ENCODE data around the gene RAG2.

Gene RAG2

DNA sequence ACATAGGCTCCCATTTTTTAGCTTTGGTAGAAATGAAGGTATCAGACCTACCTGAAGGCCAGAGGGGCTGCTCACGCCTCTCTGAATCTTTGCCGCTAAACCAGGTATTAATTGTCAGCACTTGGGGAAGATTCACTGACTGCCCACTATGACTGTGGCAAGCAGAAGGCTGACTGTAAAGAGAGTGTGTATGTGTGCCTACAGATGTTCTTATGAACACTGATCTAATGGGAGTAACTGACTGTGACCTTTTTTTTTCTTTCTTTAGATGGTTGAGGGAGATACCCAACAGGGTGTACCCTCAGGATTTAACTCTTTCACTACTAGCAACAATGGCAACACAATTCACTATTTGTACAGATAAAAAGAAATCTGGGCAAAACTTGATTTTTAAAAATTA is at the start of gene RAG2:
RAG2 (minus strand) TSS at position 186 of the 400 bp plus-strand sequence. CDS start 4,068 bp downstream, outside the sequence.
- no peak within 1 kb of the TSS for H3K4me3 ChIP-seq (ENCODE audit: low read length)
- no peaks in the 10 kb centered on the region; the same call in 1 of the 2 replicates for H3K27me3 ChIP-seq (ENCODE audit: insufficient read depth, low read length)
- H3K36me3 ChIP-seq (ENCODE audit: insufficient read depth, low read depth, low read length), result no peaks in the 10 kb centered on the region
- H3K4me1 ChIP-seq (ENCODE audit: insufficient read depth, low read length), result no peaks in the 10 kb centered on the region
- no peaks in the 10 kb centered on the region for H3K9me3 ChIP-seq (ENCODE audit: insufficient read depth, low read depth, low read length)
- H3K9ac ChIP-seq (ENCODE audit: low read depth, low read length), result no peak within 1 kb of the TSS
- no peak within 1 kb of the TSS for H3K27ac ChIP-seq (ENCODE audit: low read length)

DNA sequence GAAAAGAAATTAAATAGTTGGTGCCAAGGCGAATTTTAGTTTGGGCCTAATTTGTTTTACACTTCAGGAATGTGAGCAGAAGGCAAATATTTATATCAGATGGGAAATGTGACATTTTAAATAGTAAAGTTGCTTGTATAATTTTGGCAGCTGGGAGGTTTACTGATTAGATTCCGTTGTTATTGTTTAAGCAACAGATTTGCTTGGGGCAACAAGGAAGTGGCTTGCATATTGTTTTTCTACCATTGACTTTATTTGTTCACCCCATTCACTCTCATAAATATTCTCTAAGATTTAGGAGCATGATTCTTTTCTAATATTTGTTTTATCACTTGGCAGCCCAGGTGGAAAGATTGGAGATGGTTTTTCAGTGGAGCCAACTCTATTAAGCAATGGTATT is 40.5 kb upstream of the RAG2 start:
- Histone ChIP-seq H3K4me3 (ENCODE audit: low read length) (no peak overlapping the region), H3K36me3 (ENCODE audit: insufficient read depth, low read depth, low read length) (no peaks in the 10 kb centered on the region), H3K27me3 (ENCODE audit: insufficient read depth, low read length) (no peaks in the 10 kb centered on the region), H3K9ac (ENCODE audit: low read depth, low read length) (no peak overlapping the region), H3K9me3 (ENCODE audit: insufficient read depth, low read depth, low read length) (no peaks in the 10 kb centered on the region; the same call in 1 of the 2 replicates), H3K27ac (ENCODE audit: low read length) (no peak overlapping the region), H3K4me1 (ENCODE audit: insufficient read depth, low read length) (no peaks in the 10 kb centered on the region)

DNA sequence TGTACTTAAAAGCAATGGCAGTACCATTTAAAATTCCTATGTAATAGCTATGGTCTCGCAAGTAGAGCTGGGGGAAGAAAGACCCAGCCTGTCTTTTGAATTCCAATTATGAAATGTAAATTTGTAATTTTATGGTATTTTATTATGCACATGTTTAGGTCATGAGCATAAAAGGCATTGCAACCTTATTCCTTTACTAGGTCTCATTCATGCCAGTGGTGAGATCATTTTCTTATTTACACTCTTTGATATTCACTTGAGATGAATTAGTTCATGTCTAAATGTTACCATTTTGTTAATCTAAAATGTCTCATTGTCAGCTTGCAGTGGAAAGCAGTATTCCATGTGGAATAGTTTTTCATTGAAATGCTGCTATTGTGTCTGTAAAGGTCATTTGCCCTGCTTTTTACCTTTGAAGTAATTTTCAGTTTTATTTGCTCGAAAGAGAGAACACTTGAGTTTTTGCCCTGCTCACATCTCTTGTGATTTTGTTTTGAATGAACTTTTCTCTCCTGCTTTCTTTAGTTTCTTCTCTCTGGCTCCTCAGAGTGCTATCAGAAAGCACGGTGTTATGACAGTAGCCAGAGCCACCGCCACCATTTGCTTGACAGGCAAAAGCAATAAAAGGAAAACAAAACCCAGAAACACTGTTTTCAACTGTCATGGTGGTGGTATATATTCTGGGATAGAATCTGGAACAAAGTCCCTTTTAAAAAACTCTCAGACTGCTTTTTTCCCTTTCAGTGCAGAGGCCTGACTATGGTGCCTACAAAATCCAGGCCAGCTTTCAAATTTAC is 37.2 kb upstream of the RAG2 start:
- Histone ChIP-seq H3K36me3 (ENCODE audit: insufficient read depth, low read depth, low read length) (no peaks in the 10 kb centered on the region), H3K9me3 (ENCODE audit: insufficient read depth, low read depth, low read length) (no peaks in the 10 kb centered on the region; the same call in 1 of the 2 replicates), H3K9ac (ENCODE audit: low read depth, low read length) (no peak overlapping the region), H3K27ac (ENCODE audit: low read length) (no peak overlapping the region), H3K4me3 (ENCODE audit: low read length) (no peak overlapping the region), H3K27me3 (ENCODE audit: insufficient read depth, low read length) (no peaks in the 10 kb centered on the region), H3K4me1 (ENCODE audit: insufficient read depth, low read length) (no peaks in the 10 kb centered on the region)

DNA sequence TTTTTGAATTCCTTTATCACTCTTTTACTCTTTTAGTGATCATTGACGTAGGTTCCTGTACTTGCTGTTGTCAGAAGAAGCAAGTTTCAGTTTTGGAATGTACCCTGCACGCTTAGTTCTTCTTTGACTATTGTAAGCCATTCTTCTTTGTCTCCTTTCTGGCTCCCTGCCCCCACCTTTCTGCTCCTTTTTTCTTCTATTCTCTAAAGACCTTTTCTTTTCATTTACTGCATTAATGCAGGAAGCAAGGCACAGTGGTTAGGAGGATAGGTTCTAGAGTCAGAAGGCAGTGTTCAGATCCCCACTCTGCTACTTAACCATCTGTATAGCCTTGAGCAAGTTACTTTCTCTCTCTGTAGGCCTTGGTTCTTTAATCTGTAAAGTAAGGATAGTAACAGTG is 33.7 kb upstream of the RAG2 start:
- no peaks in the 10 kb centered on the region for H3K27me3 ChIP-seq (ENCODE audit: insufficient read depth, low read length)
- H3K27ac ChIP-seq (ENCODE audit: low read length), result no peak overlapping the region
- no peak overlapping the region for H3K9ac ChIP-seq (ENCODE audit: low read depth, low read length)
- H3K9me3 ChIP-seq (ENCODE audit: insufficient read depth, low read depth, low read length), result no peaks in the 10 kb centered on the region
- H3K4me1 ChIP-seq (ENCODE audit: insufficient read depth, low read length), result no peaks in the 10 kb centered on the region
- no peak overlapping the region for H3K4me3 ChIP-seq (ENCODE audit: low read length)
- H3K36me3 ChIP-seq (ENCODE audit: insufficient read depth, low read depth, low read length), result no peaks in the 10 kb centered on the region

DNA sequence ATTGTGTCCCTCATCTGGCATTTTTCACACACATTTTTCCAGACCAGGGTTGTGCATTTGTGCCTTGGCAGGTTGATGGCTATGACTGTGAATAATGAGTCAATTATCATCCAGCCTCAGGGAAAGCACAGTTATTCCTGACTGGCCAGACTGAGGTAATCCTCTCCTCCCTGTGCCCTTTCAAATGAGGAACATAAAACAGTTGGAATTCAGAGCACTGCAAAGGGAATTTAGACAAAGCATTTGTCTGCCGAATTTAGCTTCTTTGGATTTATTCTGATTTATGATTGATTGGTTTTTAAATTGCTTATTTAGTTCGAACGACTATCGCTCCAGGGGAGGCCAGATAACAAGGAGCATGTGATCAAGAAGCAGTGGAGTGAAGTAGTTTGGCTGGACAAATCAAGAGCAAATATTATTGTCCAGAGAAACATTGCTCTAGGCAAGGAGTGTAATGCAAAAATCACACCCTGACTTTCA is 30.8 kb upstream of the RAG2 start:
- Histone ChIP-seq H3K4me1 (ENCODE audit: insufficient read depth, low read length) (no peaks in the 10 kb centered on the region), H3K27me3 (ENCODE audit: insufficient read depth, low read length) (no peaks in the 10 kb centered on the region), H3K9ac (ENCODE audit: low read depth, low read length) (no peak overlapping the region), H3K27ac (ENCODE audit: low read length) (no peak overlapping the region), H3K36me3 (ENCODE audit: insufficient read depth, low read depth, low read length) (no peaks in the 10 kb centered on the region), H3K9me3 (ENCODE audit: insufficient read depth, low read depth, low read length) (no peaks in the 10 kb centered on the region), H3K4me3 (ENCODE audit: low read length) (no peak overlapping the region)

DNA sequence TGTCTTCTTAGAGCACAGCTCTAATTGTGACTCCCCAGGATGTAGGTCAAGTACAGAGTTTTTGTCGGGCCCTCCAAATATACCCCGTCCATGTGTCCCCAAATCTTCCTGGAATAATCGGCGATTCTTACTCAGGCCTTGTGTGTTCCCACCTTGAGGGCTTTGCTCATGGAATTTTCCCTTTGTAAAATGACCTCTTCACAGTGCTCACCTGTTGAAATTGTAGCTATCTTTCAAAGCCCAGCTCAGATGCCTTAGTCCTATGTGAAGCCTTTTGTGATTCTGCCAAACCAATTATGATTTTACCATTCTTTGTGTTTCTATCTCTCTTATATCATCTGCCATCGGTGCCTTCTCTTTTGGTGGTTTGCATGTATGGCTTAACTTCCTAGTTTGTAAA is 30.1 kb upstream of the RAG2 start:
- Histone ChIP-seq H3K27me3 (ENCODE audit: insufficient read depth, low read length) (no peaks in the 10 kb centered on the region), H3K4me1 (ENCODE audit: insufficient read depth, low read length) (no peaks in the 10 kb centered on the region), H3K36me3 (ENCODE audit: insufficient read depth, low read depth, low read length) (no peaks in the 10 kb centered on the region), H3K9ac (ENCODE audit: low read depth, low read length) (no peak overlapping the region), H3K27ac (ENCODE audit: low read length) (no peak overlapping the region), H3K4me3 (ENCODE audit: low read length) (no peak overlapping the region), H3K9me3 (ENCODE audit: insufficient read depth, low read depth, low read length) (no peaks in the 10 kb centered on the region)

DNA sequence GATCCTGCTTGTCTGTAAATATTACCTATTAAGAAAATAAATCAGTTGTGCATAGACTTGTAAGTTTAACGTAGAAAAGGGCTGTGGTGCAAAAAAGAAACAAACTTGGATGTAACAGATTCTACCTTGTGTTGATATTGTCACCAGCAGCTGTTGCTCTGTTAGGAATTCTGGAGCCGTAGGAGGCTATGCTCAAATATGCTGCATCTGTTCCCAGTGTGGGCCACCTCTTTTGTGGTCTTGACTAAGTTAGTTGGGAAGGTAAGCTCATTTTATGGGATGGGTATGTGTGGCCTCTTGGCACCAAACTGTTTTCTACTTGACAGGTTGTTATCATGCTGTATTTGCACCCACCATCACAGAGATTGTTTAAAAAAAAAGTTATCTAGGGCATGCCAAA is 29.4 kb upstream of the RAG2 start:
- H3K9me3 ChIP-seq (ENCODE audit: insufficient read depth, low read depth, low read length), result no peaks in the 10 kb centered on the region
- no peak overlapping the region for H3K9ac ChIP-seq (ENCODE audit: low read depth, low read length)
- no peak overlapping the region for H3K4me3 ChIP-seq (ENCODE audit: low read length)
- H3K4me1 ChIP-seq (ENCODE audit: insufficient read depth, low read length), result no peaks in the 10 kb centered on the region
- no peaks in the 10 kb centered on the region for H3K27me3 ChIP-seq (ENCODE audit: insufficient read depth, low read length)
- no peaks in the 10 kb centered on the region for H3K36me3 ChIP-seq (ENCODE audit: insufficient read depth, low read depth, low read length)
- no peak overlapping the region for H3K27ac ChIP-seq (ENCODE audit: low read length)

DNA sequence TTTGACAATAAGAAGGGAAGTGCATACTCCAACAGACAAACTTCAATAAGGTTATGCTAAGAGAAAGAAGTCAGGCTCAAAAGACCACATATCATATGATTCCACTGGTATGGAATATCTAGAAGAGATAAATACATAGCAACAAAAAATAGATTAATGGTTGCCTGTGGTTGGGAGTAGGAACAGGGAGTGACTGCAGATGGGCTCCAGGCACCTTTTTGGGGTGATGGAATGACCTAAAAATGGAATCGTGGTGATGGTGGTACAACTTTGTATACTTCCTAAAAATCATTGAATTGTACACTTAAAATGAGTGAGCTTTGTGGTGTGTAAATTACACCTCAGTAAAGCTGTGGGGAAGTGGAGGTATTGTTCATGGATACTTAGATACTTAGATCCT is 29.0 kb upstream of the RAG2 start:
- no peaks in the 10 kb centered on the region for H3K4me1 ChIP-seq (ENCODE audit: insufficient read depth, low read length)
- H3K9me3 ChIP-seq (ENCODE audit: insufficient read depth, low read depth, low read length), result no peaks in the 10 kb centered on the region
- no peaks in the 10 kb centered on the region for H3K36me3 ChIP-seq (ENCODE audit: insufficient read depth, low read depth, low read length)
- H3K27me3 ChIP-seq (ENCODE audit: insufficient read depth, low read length), result no peaks in the 10 kb centered on the region
- H3K27ac ChIP-seq (ENCODE audit: low read length), result no peak overlapping the region
- H3K4me3 ChIP-seq (ENCODE audit: low read length), result no peak overlapping the region
- no peak overlapping the region for H3K9ac ChIP-seq (ENCODE audit: low read depth, low read length)

DNA sequence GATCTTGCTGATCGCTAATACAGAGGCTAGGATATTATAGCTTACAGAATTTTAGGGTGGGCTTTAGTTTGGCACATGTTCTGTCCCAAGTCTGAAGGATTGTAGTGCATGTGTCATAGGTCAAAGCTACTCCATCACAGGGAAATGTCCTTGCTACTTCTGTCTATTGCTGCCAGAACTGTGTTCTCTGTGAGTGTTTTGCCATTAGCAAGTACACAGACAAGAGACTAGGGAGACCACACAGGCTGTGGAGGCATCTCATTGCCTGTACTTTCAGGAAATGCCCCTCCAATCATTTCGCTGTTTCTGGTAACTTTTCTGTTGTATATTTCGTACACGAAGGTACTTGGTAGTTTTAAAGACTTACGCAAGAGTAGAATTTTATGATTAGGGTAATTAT is 25.5 kb upstream of the RAG2 start:
- H3K27me3 ChIP-seq (ENCODE audit: insufficient read depth, low read length), result no peaks in the 10 kb centered on the region
- no peak overlapping the region for H3K4me3 ChIP-seq (ENCODE audit: low read length)
- H3K36me3 ChIP-seq (ENCODE audit: insufficient read depth, low read depth, low read length), result no peaks in the 10 kb centered on the region
- H3K9ac ChIP-seq (ENCODE audit: low read depth, low read length), result no peak overlapping the region
- H3K27ac ChIP-seq (ENCODE audit: low read length), result no peak overlapping the region
- no peaks in the 10 kb centered on the region for H3K9me3 ChIP-seq (ENCODE audit: insufficient read depth, low read depth, low read length)
- H3K4me1 ChIP-seq (ENCODE audit: insufficient read depth, low read length), result no peaks in the 10 kb centered on the region

DNA sequence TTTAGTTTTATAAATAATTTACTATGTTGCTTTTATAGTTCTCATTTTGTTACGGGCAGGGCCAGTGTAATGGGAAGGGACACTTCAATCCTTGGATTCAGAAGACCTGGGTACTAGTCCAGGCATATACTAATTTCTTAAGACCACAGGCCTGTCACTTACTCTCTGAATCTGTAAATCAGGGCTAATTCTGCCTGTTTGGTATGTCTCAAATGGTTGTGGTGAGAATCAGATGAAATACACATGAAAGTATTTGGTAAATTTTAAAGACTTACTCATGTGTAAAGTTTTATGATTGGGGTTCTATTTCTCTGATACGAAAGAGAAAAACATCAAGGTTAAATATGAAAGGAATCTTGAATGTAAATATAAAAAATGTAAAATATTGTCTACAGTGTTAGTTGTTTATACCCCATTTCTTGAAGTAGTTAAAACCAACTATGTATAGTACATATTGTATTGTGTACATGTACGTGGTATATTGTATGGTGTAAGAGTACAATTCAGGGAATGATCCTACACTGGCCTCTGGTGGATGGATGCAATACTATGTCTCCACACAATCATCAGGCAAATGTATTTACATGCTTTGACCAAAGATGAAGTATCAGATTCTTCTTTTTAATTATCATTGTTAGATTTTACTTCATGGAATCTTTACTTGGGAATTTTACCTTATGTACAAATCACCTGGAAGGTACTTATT is 24.5 kb upstream of the RAG2 start:
- no peak overlapping the region for H3K4me3 ChIP-seq (ENCODE audit: low read length)
- no peaks in the 10 kb centered on the region for H3K9me3 ChIP-seq (ENCODE audit: insufficient read depth, low read depth, low read length)
- no peak overlapping the region for H3K9ac ChIP-seq (ENCODE audit: low read depth, low read length)
- H3K36me3 ChIP-seq (ENCODE audit: insufficient read depth, low read depth, low read length), result no peaks in the 10 kb centered on the region
- H3K27ac ChIP-seq (ENCODE audit: low read length), result no peak overlapping the region
- H3K27me3 ChIP-seq (ENCODE audit: insufficient read depth, low read length), result no peaks in the 10 kb centered on the region
- no peaks in the 10 kb centered on the region for H3K4me1 ChIP-seq (ENCODE audit: insufficient read depth, low read length)

DNA sequence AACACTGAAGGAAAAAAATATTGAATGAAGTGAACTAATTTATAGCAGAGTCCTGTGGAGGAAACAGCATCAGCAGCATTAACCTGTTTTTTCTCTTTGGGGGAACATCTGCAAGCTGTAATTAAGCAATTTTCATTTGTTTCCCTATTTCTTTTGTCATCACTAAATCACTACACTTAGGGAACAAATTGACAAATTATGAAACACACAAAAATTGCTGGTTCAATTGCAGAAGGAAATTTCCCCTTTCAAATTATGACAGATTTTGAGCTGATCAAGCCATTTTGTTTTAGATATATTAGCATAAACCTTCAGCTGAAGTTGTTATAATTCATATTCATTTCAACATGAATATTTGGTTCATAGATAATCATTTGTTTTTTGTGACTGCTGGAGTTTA is 22.2 kb upstream of the RAG2 start:
- Histone ChIP-seq H3K27ac (ENCODE audit: low read length) (no peak overlapping the region), H3K9me3 (ENCODE audit: insufficient read depth, low read depth, low read length) (no peaks in the 10 kb centered on the region), H3K36me3 (ENCODE audit: insufficient read depth, low read depth, low read length) (no peaks in the 10 kb centered on the region), H3K4me1 (ENCODE audit: insufficient read depth, low read length) (no peaks in the 10 kb centered on the region), H3K4me3 (ENCODE audit: low read length) (no peak overlapping the region), H3K27me3 (ENCODE audit: insufficient read depth, low read length) (no peaks in the 10 kb centered on the region), H3K9ac (ENCODE audit: low read depth, low read length) (no peak overlapping the region)

DNA sequence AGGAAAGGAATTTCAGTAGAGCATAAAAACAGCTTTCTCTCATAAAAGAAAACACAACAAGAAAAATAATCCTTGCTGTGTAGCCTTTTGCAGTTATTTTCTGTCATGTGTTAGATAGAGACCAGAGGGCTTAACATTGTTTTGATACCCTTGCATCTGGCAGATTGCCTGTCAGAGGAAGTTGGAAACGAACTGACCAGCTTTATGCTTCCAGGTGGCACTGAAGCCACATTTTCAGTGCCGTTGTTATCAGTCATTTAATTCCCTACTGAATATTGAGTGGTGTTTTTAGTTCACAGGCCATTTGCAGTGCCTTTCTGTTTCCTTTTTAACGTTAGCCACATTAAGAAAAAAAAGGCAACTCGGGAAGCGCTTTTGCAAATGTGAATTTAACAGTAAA is 21.5 kb upstream of the RAG2 start:
- H3K4me3 ChIP-seq (ENCODE audit: low read length), result no peak overlapping the region
- H3K9ac ChIP-seq (ENCODE audit: low read depth, low read length), result no peak overlapping the region
- no peaks in the 10 kb centered on the region for H3K27me3 ChIP-seq (ENCODE audit: insufficient read depth, low read length)
- no peaks in the 10 kb centered on the region for H3K4me1 ChIP-seq (ENCODE audit: insufficient read depth, low read length)
- no peaks in the 10 kb centered on the region for H3K9me3 ChIP-seq (ENCODE audit: insufficient read depth, low read depth, low read length)
- no peaks in the 10 kb centered on the region for H3K36me3 ChIP-seq (ENCODE audit: insufficient read depth, low read depth, low read length)
- H3K27ac ChIP-seq (ENCODE audit: low read length), result no peak overlapping the region

Measured in iPS-20b (cell line).